PC-3 (cell line): ENCODE results near the gene LTBP1. TPM values are rescaled to one million over a fixed set of nuclear protein-coding genes. Genes with fewer than 3 reads are reported as not detected.
"Not testable (repeated sequence)": the region's sequence is repeated elsewhere in the genome, so short reads cannot be mapped to it uniquely, and the experiment has no call there.

Source experiments
- ATAC-seq: fragments of 200-7000 bp; cut with Tn5 transposase; 2 replicates; pipeline ENCODE4 v1.9.1; 2020; ENCODE audit warnings: mild to moderate bottlenecking, moderate library complexity
- BruUV-seq: library from RNA; stranded (reverse); fragments of 400-500 nt; replicated peaks from 2 replicates; lab custom pipeline; 2021; lab: Mats Ljungman, UMichigan
- CTCF ChIA-PET: fragments of 300-600 bp; sonication (Branson Sonifier 250); formaldehyde crosslinking; loops from one replicate; lab custom pipeline; 2022; ENCODE audit warnings: antibody characterized with exemption; lab: Charles Lee
- POLR2A ChIA-PET: fragments of 300-600 bp; sonication (Branson Sonifier 250); formaldehyde crosslinking; loops from one replicate; lab custom pipeline; 2022; ENCODE audit warnings: antibody characterized with exemption; ENCODE audit not compliant: unreplicated experiment; lab: Charles Lee
- DNase-seq: peaks from one replicate; pipeline ENCODE4 v3.0.0-alpha.2; 2015
- H2AFZ ChIP-seq: fragments of 300-600 bp; sonication (generic); 2 replicates; pipeline ENCODE4 v1.6.0; 2016; ENCODE audit warnings: antibody characterized with exemption, low read length
- H3F3A ChIP-seq: fragments of 300-600 bp; sonication (generic); one replicate; pipeline ENCODE4 v1.6.0; 2017; ENCODE audit warnings: antibody characterized with exemption, low read length, control low read depth, mild to moderate bottlenecking; ENCODE audit not compliant: unreplicated experiment
- H3K27ac ChIP-seq: fragments of 300-600 bp; sonication (generic); 2 replicates; pipeline ENCODE4 v1.5.1; 2016; ENCODE audit warnings: mild to moderate bottlenecking, low read length
- H3K27me3 ChIP-seq: fragments of 300-600 bp; sonication (generic); 2 replicates; pipeline ENCODE4 v1.6.1; 2016; ENCODE audit warnings: low read length, mixed read lengths
- H3K36me3 ChIP-seq: fragments of 300-600 bp; sonication (generic); 2 replicates; pipeline ENCODE4 v1.6.1; 2016; ENCODE audit warnings: low read depth, mixed run types, low read length, mixed read lengths
- H3K4me1 ChIP-seq: fragments of 300-600 bp; sonication (generic); 2 replicates; pipeline ENCODE4 v1.5.1; 2016; ENCODE audit warnings: low read length; ENCODE audit not compliant: insufficient read depth
- H3K4me2 ChIP-seq: fragments of 300-600 bp; sonication (generic); 2 replicates; pipeline ENCODE4 v1.6.0; 2016; ENCODE audit warnings: low read length
- H3K4me3 ChIP-seq: fragments of 300-600 bp; sonication (generic); 2 replicates; pipeline ENCODE4 v1.5.1; 2016; ENCODE audit warnings: mild to moderate bottlenecking, low read length, mixed read lengths
- H3K79me2 ChIP-seq: fragments of 300-600 bp; sonication (generic); 2 replicates; pipeline ENCODE4 v1.6.1; 2017; ENCODE audit warnings: low read length, mixed read lengths
- H3K9ac ChIP-seq: fragments of 300-600 bp; sonication (generic); 2 replicates; pipeline ENCODE4 v1.6.0; 2016; ENCODE audit warnings: mild to moderate bottlenecking, low read length
- H3K9me2 ChIP-seq: fragments of 300-600 bp; sonication (generic); replicated peaks from 2 replicates; pipeline ENCODE4 v1.6.1; 2016; ENCODE audit warnings: mixed run types, low read length, mixed read lengths
- H3K9me3 ChIP-seq: fragments of 300-600 bp; sonication (generic); 2 replicates; pipeline ENCODE4 v1.6.1; 2016; ENCODE audit warnings: low read length, mixed read lengths
- H4K20me1 ChIP-seq: fragments of 300-600 bp; sonication (generic); 2 replicates; pipeline ENCODE4 v1.6.1; 2016; ENCODE audit warnings: low read length, mixed read lengths
- EZH2 ChIP-seq: fragments of 300-600 bp; sonication (generic); IDR thresholded peaks from one replicate; pipeline ENCODE4 v1.6.1; 2017; ENCODE audit warnings: antibody characterized with exemption, mild to moderate bottlenecking, low read length; ENCODE audit not compliant: unreplicated experiment
- EZH2phosphoT487 ChIP-seq: fragments of 300-600 bp; sonication (generic); IDR thresholded peaks from 2 replicates; pipeline ENCODE4 v1.6.1; 2018; ENCODE audit warnings: mild to moderate bottlenecking, antibody characterized with exemption, low read length, borderline replicate concordance
- intact Hi-C: fragments of 100-400 bp; cut with micrococcal nuclease; formaldehyde crosslinking; loops from 2 replicates; pipeline ENCODE4 v1.9.0; 2023
- total RNA-seq: library from RNA; depleted of rRNA; stranded (reverse); fragments of >200 nt; gene quantifications from 2 replicates; pipeline ENCODE4 v1.2.3, GENCODE V29; 2014
- TF ChIP-seq, protein P1 (sequence below): fragments of 300-600 bp; sonication (generic); conservative IDR thresholded peaks from 2 replicates; pipeline ENCODE4 v1.5.1; 2017; ENCODE audit warnings: antibody characterized with exemption, low read depth, mild to moderate bottlenecking, low read length

Gene LTBP1
- total RNA-seq, 1 experiment from 2014 or later = 45.9 TPM

GRCh38 chr2:33384599-33384961, 437.8 kb downstream of the LTBP1 start:
- H4K20me1 ChIP-seq = no peaks in the 10 kb centered on the region
- H3K4me1 ChIP-seq = no peaks in the 10 kb centered on the region
- no peaks in the 10 kb centered on the region for H3F3A ChIP-seq
- no peak overlapping the region for H3K4me3 ChIP-seq
- intact Hi-C loops = no loop called here
- H3K9ac ChIP-seq = no peak overlapping the region
- no peaks in the 10 kb centered on the region for H3K9me2 ChIP-seq
- ChIA-PET CTCF (no interaction called here), POLR2A (no interaction called here)
- ATAC-seq (no peak), DNase-seq (no peak)
- no peak overlapping the region for H3K4me2 ChIP-seq
- no peaks in the 10 kb centered on the region for H3K79me2 ChIP-seq
- H3K9me3 ChIP-seq = no peaks in the 10 kb centered on the region
- no peak overlapping the region for H2AFZ ChIP-seq
- H3K27ac ChIP-seq = no peak overlapping the region
- no TSS peak for BruUV-seq
- no peaks in the 10 kb centered on the region for H3K27me3 ChIP-seq
- no peak for TF ChIP-seq EZH2phosphoT487
- TF ChIP-seq, protein P1, sequence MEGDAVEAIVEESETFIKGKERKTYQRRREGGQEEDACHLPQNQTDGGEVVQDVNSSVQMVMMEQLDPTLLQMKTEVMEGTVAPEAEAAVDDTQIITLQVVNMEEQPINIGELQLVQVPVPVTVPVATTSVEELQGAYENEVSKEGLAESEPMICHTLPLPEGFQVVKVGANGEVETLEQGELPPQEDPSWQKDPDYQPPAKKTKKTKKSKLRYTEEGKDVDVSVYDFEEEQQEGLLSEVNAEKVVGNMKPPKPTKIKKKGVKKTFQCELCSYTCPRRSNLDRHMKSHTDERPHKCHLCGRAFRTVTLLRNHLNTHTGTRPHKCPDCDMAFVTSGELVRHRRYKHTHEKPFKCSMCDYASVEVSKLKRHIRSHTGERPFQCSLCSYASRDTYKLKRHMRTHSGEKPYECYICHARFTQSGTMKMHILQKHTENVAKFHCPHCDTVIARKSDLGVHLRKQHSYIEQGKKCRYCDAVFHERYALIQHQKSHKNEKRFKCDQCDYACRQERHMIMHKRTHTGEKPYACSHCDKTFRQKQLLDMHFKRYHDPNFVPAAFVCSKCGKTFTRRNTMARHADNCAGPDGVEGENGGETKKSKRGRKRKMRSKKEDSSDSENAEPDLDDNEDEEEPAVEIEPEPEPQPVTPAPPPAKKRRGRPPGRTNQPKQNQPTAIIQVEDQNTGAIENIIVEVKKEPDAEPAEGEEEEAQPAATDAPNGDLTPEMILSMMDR = no peak
- no peak for TF ChIP-seq EZH2
- no peaks in the 10 kb centered on the region for H3K36me3 ChIP-seq

- no peaks in the 10 kb centered on the region for H3K4me1 ChIP-seq
- TF ChIP-seq EZH2phosphoT487 = no peak
- TF ChIP-seq EZH2 = no peak
- TF ChIP-seq, protein P1 = no peak
- intact Hi-C loops = no loop called here
- H3K4me3 ChIP-seq = no peak overlapping the region
- POLR2A ChIA-PET = no interaction called here
- no peaks in the 10 kb centered on the region for H4K20me1 ChIP-seq
- DNase-seq = no peak
- BruUV-seq = no TSS peak
- H3K79me2 ChIP-seq = no peaks in the 10 kb centered on the region
- no peaks in the 10 kb centered on the region for H3F3A ChIP-seq
- CTCF ChIA-PET = no interaction called here
- no peaks in the 10 kb centered on the region for H3K9me2 ChIP-seq
- no peak overlapping the region for H3K4me2 ChIP-seq
- no peaks in the 10 kb centered on the region for H3K36me3 ChIP-seq
- H2AFZ ChIP-seq = no peak overlapping the region
- H3K9me3 ChIP-seq = no peaks in the 10 kb centered on the region
- no peak for ATAC-seq
- no peak overlapping the region for H3K27ac ChIP-seq
- no peaks in the 10 kb centered on the region for H3K27me3 ChIP-seq
- H3K9ac ChIP-seq = no peak overlapping the region
Measured at GRCh38 chr2:33388996-33389395, 442.2 kb downstream of the LTBP1 start.

DNA sequence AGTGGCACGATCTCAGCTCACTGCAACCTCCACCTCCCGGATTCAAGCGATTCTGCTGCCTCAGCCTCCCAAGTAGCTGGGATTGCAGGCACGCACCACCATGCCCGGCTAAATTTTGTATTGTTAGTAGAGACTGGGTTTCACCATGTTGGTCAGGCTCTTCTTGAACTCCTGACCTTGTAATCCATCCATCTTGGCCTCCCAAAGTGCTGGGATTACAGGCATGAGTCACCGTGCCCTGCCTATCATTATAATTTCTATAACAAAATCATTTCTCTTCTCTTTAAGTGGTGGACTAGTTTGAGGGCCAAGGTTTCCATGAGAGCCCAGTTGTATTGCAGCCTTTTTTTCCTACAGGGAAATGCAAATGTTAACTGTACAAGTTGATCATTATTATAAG, 442.9 kb downstream of the LTBP1 start:
- H4K20me1 ChIP-seq, H3K9me2 ChIP-seq, ATAC-seq, H3K9me3 ChIP-seq, H3K27ac ChIP-seq, H3K79me2 ChIP-seq, H3K36me3 ChIP-seq, BruUV-seq, H3F3A ChIP-seq, CTCF ChIA-PET, H3K4me1 ChIP-seq, POLR2A ChIA-PET, H3K9ac ChIP-seq, H3K4me3 ChIP-seq, H3K4me2 ChIP-seq, intact Hi-C loops, H3K27me3 ChIP-seq, H2AFZ ChIP-seq, DNase-seq: not testable (repeated sequence)
